GF-D8 (cell line): Measurements from ENCODE around the gene MEST.
A peak's percentile ranks its signal among the peaks of the same experiment; 100 is the strongest.
"Not testable (repeated sequence)": the region's sequence is repeated elsewhere in the genome, so short reads cannot be mapped to it uniquely, and the experiment has no call there.

Experiments used
- DNase-seq: peaks from one replicate; lab custom pipeline; 2025; lab: John Stamatoyannopoulos, UW

Gene MEST

DNA sequence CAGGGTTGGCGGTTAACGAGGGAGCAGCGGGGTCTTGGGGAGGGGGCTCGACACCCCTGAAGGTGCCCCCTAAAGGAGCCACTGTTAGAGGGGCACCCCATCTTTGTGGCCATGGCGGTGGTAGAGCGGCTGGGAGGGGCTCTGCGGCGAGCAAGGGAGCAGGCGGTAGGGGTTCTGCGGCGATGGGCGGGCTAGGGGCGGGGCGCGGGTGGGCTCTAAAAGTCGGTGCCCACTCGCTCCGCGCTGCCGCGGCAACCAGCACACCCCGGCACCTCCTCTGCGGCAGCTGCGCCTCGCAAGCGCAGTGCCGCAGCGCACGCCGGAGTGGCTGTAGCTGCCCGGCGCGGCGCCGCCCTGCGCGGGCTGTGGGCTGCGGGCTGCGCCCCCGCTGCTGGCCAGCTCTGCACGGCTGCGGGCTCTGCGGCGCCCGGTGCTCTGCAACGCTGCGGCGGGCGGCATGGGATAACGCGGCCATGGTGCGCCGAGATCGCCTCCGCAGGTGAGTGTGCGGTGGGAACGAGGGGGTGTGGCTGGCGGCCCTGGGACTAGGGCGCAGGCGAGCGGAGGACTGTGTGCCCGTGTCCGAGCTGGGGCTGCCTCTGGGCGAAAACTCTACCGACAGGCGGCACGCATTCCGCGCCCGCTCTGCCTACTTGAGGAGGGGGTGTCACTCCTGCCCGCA lies at the start of gene MEST:
Gene MEST (plus strand): TSS at position 245 of the 682 bp plus-strand sequence. CDS start 229 bp downstream, at position 474.
- DNase-seq = no peak

DNA sequence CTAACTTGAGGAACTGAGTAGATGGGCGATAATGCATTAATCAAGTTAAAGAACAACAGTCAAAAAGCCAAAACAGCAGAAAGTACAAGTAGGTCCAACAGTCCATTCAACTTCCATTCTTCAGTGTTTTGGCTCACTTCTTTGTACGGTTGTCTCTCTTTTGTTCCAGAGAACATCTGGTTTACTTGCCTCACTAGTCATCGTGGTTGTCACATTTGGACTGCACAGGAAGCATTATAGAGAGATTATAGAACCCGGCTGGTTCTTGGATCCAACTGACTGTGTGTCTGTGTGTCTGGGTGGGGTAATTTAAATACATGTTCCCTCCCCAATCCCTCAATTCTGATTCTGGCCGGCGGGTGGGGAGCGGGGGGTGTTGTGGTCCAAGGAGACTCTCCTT lies 49.3 kb upstream of the MEST start:
- no peak for DNase-seq

DNA sequence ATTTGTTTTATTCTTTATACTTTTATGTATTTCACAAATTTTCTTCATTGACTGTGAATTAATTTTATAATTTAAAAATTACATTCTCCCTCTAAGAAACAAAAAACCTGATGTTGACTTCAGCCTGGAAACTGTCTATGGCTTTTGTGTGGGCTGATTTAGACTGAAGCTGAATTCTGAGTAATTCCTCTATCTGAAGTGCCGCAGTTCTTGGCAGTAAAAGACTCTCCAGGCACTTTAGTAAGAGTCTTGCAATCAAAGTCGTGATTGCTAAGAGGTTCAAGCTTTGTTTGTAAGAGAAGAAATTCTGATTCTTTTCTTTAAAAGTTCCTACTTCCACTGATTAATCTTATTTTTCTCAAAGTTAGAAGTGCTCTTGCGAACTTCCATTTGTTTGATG lies 47.7 kb upstream of the MEST start:
- no peak for DNase-seq

- no peak for DNase-seq
Observed at GRCh38 chr7:130444751-130445407, 47.0 kb upstream of the MEST start.

DNA sequence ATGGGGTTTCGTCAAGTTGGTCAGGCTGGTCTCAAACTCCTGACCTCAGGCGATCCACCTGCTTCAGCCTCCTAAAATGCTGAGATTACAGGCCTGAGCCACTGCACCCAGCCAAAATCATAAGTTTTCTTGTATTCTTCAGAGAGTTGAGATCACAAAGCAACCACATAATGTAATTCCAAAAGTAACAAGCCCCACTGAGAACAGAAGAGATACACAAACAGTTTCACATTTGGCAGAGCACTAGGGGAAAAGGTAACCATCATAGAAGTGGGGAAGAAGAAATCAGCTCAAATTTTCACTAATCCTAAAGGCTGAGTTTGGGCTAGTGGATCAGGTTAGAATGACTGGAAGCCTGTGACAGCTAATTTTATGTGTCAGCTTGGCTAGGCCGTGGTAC lies 45.6 kb upstream of the MEST start:
- DNase-seq = no peak

GRCh38 chr7:130451344-130451743 lies 40.5 kb upstream of the MEST start:
- not testable (repeated sequence) for DNase-seq

GRCh38 chr7:130452951-130453350 lies 38.9 kb upstream of the MEST start:
- no peak for DNase-seq

DNA sequence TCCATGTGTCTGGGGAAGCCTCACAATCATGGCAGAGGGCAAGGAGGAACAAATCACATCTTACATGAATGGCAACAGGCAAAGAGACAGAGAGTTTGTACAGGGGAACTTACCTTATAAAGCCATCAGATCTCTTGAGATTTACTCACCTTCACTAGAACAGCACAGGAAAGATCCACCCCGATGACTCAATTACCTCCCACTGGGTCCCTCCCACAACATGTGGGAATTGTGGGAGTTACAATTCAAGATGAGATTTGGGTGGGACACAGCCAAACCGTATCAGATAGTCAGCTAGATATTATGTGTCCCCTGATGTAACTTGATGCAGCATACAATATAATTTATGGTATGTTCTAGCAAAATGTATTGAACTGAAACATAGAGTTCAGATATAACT lies 36.9 kb upstream of the MEST start:
- DNase-seq = no peak

DNA sequence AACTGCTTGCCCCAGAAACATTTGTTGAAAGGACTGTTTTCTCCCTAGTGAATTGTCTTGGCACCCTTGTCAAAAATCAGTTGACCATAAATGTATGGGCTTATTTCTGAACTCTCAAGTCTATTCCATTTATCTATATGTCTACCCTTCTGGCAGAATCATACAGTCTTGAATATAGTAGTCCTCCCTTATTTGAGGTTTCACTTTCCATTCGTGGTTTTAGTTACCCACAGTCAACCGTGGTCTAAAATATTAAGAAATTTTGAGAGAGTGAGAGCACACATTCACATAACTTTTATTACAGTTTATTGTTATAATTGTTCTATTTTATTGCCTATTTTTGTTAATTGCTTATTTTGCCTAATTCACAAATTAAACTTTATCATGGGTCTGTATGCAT lies 33.6 kb upstream of the MEST start:
- no peak for DNase-seq

DNA sequence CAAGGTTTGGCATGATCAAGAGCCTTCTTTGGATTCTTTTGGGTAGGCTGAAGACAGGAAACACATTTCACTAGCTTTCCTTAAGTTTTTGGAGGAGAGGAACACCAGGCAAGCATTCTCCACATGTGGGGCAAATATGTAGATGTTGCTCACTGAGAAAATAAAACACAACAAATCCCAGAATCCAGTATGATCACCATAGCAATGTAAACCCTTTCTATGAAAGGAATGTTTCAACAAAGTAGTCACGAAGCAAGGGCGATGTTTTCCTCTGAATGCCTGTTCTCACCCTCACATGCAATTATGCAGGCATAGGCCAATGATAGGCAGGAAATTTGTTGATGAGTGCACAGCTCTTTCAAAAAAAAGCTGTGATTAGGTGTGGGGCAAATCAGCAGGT lies 30.6 kb upstream of the MEST start:
- DNase-seq = no peak

DNA sequence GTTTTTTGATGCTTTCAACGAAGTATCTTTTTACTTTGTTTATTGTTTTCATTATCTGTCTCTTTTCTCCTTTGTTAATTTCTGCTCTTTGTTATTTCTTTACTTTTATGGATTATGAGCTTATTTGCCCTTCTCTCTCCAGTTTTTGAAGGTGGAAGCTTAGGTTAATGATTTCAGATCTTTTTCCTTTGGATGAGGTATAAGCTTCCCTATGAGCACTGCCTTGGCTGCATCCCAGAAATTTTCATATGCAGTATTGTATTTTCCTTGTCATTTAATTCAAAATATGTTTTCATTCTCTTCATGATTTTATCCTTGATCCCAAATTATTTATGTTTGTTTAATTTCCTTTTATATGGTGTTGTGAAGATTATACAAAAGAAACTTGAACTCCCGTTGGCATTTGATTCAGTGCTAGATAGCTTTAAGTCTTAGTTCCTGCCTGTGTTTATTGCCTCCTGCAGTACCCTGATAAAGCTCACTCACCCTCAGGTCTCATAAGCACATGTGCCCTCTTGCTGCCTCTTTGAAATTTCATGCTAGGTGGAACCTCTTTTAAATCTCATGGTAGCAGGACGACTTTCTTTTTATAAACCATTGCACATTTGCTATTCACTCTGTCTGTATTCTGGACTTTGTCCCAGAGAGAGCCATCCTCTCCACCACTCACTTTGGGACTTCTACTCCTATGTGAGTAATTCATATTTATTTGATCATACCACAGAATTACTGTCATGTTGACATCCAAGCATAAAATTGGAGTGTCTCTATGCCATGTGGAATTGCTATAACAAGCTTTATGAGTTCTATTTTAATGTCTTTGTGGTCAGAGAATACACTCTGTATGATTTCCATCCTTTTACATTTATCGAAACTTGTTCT lies 28.1 kb upstream of the MEST start:
- DNase-seq = peak; percentile 23

DNA sequence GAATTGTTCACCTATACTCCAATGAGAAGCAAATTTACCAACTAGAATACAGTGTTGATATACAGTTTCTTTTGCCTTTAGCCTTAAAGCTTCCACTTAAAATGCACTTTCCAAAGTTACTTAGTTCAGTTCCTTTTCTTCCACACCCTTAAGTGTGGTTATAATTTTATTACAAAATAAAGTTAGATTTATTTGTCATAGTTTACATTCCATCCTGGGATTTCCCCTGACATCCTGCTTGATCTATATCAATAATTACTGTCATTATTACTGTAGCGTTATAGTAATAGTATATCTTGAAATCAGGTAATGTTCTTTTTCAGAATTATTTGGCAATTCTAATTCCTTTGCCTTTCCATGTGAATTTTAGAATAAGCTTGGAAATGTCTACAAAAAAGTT lies 23.3 kb upstream of the MEST start:
- DNase-seq = no peak

DNA sequence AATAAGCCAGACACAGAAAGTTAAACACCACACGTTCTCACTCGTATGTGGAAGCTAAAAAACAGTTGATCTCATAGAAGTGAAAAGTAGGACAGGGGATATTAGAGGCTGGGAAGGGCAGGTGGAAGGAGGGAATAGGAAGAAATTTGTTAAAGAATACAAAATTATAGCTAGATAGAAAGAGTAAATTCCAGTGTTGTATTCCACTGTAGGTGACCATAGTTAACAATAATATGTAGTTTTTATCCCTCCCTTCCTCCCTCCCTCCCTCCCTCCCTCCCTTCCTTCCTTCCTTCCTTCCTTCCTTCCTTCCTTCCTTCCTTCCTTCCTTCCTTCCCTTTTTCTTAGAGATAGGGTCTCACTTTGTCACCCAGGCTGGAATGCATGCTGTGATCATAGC lies 19.9 kb upstream of the MEST start:
- DNase-seq = no peak

- peak; percentile 64 for DNase-seq
Observed at GRCh38 chr7:130473289-130473688, 18.6 kb upstream of the MEST start.

GRCh38 chr7:130473876-130474275 lies 18.0 kb upstream of the MEST start:
- DNase-seq = no peak

- DNase-seq = no peak
Observed at GRCh38 chr7:130475776-130476175, 16.1 kb upstream of the MEST start.

- no peak for DNase-seq
Observed at GRCh38 chr7:130476297-130477150, 15.4 kb upstream of the MEST start.

DNA sequence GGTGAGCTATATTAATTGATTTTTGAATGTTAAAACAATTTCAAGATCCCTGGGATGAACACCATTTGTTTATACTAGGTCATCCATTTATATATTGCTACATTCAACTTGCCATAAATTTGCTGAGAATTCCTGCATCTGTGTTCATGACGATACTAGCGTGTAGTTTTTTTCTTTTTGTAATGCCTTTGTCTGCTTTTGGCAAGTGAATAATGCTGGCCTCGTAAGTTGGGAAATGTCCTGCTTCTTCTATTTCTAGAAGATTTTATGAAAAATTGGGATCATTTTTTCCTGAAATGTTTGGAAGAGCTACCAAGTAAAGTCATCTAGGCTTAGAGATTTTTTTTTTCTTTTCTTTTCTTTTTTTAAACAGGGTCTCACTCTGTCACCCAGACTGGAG lies 12.9 kb upstream of the MEST start:
- no peak for DNase-seq

DNA sequence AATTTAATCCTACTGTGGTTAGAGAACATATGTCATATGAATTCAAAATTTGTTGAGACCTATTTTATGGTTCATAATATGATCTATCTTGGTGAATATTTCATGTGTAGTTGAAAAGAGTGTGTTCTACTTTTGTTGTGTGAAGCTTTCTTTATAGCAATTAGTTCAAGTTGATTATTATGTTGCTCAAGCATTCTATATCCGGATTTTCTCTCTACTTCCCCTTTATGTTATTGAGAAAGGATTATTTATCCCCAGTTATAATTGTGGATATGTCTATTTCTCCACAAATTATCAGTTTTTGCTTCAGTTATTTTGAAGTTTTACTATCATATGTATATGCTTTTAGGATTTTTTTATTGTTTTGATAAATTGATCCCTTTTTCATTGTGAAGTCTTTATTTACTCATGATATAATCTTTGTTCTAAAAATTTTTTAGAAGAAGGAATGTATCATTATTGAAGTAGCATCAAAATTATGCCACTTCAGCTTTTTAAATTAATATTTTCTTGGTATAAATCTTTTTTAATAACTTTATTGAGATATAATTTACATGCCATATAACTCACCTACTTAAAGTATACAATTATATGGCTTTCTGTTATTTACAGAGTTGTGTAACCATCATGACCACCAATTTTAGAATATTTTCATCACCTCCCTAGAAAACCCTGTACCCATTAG lies 12.0 kb upstream of the MEST start:
- peak; percentile 0 for DNase-seq

DNA sequence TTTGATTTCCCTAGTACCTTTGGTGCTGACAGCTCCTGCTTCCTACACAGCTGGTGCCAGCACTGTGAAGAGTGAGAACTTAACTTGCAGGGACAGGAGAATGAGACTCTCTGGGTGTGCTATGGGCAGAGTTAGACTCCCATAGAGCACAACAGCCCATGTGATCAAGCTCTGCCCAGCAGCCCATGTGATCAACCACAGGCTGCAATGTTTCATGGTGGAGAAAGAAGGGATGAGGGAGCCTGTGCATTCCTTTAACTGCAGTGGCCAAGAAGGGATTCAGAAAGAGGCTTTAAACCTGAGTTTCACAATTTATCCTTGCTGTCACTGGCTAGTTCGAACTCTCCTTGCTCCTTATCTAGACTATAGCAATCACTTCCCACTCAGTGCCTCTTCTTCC lies 10.0 kb upstream of the MEST start:
- DNase-seq = no peak

- DNase-seq = no peak
Observed at GRCh38 chr7:130483031-130483430, 8.9 kb upstream of the MEST start.
